Measurements from ENCODE around the gene SEMA4D.

Gene SEMA4D

DNA sequence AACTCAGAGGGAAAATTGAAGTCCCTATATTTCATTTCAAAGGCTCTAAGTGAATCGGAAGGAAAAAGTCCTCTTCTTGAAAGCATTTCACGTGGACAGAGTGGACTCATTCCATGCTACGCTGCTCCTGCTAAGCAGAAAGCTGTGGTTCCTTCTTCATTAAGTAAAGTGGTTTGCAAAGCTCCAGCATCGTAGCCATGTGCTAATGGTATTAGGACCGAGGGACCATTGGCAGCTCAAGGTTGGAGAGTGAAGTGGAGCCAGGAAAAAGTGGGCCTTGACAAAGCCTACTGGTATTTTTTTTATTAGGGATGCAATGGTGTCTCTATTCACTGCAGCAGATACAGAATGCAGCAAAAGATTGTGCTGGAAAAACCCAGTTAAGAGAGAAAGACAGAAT lies 16.4 kb upstream of the SEMA4D start:
- Histone ChIP-seq H3K27ac (ENCODE audit: low read depth, low read length) (no peak overlapping the region), H3K4me2 (ENCODE audit: low read length) (no peak overlapping the region), H3K23ac (ENCODE audit: low read length) (no peak overlapping the region), H4K5ac (ENCODE audit: low read length) (no peak overlapping the region), H3K56ac (ENCODE audit: low read length) (no peak overlapping the region), H3K79me1 (ENCODE audit: low read length) (no peaks in the 10 kb centered on the region), H3K27me3 (ENCODE audit: insufficient read depth, low read length, poor library complexity) (no peaks in the 10 kb centered on the region), H3K18ac (ENCODE audit: low read length) (no peak overlapping the region), H3K79me2 (ENCODE audit: control insufficient read depth, insufficient read depth, low read length) (no peaks in the 10 kb centered on the region), H3K9ac (ENCODE audit: low read length) (no peak overlapping the region), H3K36me3 (ENCODE audit: control insufficient read depth, insufficient read depth, low read length) (no peaks in the 10 kb centered on the region), H3K4me1 (ENCODE audit: control insufficient read depth, low read depth, low read length) (no peaks in the 10 kb centered on the region), H4K8ac (ENCODE audit: low read depth, low read length) (no peak overlapping the region), H3K4me3 (ENCODE audit: low read length) (no peak overlapping the region), H2BK120ac (ENCODE audit: low read depth, low read length) (no peak overlapping the region), H3K4ac (ENCODE audit: low read depth, low read length) (no peak overlapping the region), H2BK15ac (replicated peaks; ENCODE audit: low read depth) (no peak overlapping the region), H2BK5ac (ENCODE audit: low read length) (no peak overlapping the region), H2AK5ac (ENCODE audit: low read length) (no peak overlapping the region)
- no peak for DNase-seq
- WGBS (ENCODE audit: extremely low coverage, insufficient coverage, low lambda C conversion rate), result no CpG with 5 or more reads among the region's 5 CpGs

GRCh38 chr9:89513837-89514236 lies 15.9 kb upstream of the SEMA4D start:
- WGBS (ENCODE audit: extremely low coverage, insufficient coverage, low lambda C conversion rate), result no CpG with 5 or more reads among the region's 3 CpGs
- Histone ChIP-seq H3K9ac (ENCODE audit: low read length) (no peak overlapping the region), H4K5ac (ENCODE audit: low read length) (no peak overlapping the region), H3K23ac (ENCODE audit: low read length) (no peak overlapping the region), H3K4me1 (ENCODE audit: control insufficient read depth, low read depth, low read length) (no peaks in the 10 kb centered on the region), H2BK15ac (replicated peaks; ENCODE audit: low read depth) (no peak overlapping the region), H2BK5ac (ENCODE audit: low read length) (no peak overlapping the region), H3K27me3 (ENCODE audit: insufficient read depth, low read length, poor library complexity) (no peaks in the 10 kb centered on the region), H4K8ac (ENCODE audit: low read depth, low read length) (no peak overlapping the region), H3K27ac (ENCODE audit: low read depth, low read length) (no peak overlapping the region), H3K4ac (ENCODE audit: low read depth, low read length) (no peak overlapping the region), H3K18ac (ENCODE audit: low read length) (no peak overlapping the region), H3K79me2 (ENCODE audit: control insufficient read depth, insufficient read depth, low read length) (no peaks in the 10 kb centered on the region), H2BK120ac (ENCODE audit: low read depth, low read length) (no peak overlapping the region), H3K36me3 (ENCODE audit: control insufficient read depth, insufficient read depth, low read length) (no peaks in the 10 kb centered on the region), H3K79me1 (ENCODE audit: low read length) (no peaks in the 10 kb centered on the region), H3K4me2 (ENCODE audit: low read length) (no peak overlapping the region), H3K4me3 (ENCODE audit: low read length) (no peak overlapping the region), H3K56ac (ENCODE audit: low read length) (no peak overlapping the region), H2AK5ac (ENCODE audit: low read length) (no peak overlapping the region)
- no peak for DNase-seq

DNA sequence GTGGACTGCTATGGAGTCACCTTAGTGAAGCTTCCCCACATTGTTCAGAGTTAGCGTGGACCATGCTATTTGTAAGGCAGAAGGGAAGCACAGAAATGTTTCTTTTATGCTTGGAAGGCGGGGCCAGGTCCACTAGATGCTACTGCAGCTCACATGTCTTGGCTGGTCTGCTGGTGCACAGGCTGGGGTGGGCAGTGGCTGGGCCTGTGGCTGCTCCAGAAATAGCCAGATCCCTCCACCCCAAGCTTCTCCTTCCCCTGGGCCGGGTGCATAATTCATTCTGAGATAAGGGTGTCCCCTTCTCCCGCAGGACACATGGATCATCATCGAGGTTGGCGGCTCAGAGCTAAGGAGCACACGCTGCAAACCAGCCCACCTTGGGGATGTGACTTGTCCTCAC lies 14.5 kb upstream of the SEMA4D start:
- no peaks in the 10 kb centered on the region for H3K79me2 ChIP-seq (ENCODE audit: control insufficient read depth, insufficient read depth, low read length)
- no peak overlapping the region for H2BK5ac ChIP-seq (ENCODE audit: low read length)
- H3K27me3 ChIP-seq (ENCODE audit: insufficient read depth, low read length, poor library complexity), result no peaks in the 10 kb centered on the region
- no peak overlapping the region for H3K4me2 ChIP-seq (ENCODE audit: low read length)
- no peak overlapping the region for H4K8ac ChIP-seq (ENCODE audit: low read depth, low read length)
- no peaks in the 10 kb centered on the region for H3K4me1 ChIP-seq (ENCODE audit: control insufficient read depth, low read depth, low read length)
- H3K4me3 ChIP-seq (ENCODE audit: low read length), result no peak overlapping the region
- no peak overlapping the region for H3K27ac ChIP-seq (ENCODE audit: low read depth, low read length)
- no peak overlapping the region for H3K4ac ChIP-seq (ENCODE audit: low read depth, low read length)
- H3K79me1 ChIP-seq (ENCODE audit: low read length), result no peaks in the 10 kb centered on the region
- no peak overlapping the region for H4K5ac ChIP-seq (ENCODE audit: low read length)
- DNase-seq, result no peak
- H3K56ac ChIP-seq (ENCODE audit: low read length), result no peak overlapping the region
- no peak overlapping the region for H3K9ac ChIP-seq (ENCODE audit: low read length)
- WGBS (ENCODE audit: extremely low coverage, insufficient coverage, low lambda C conversion rate), result no CpG with 5 or more reads among the region's 7 CpGs
- H3K36me3 ChIP-seq (ENCODE audit: control insufficient read depth, insufficient read depth, low read length), result no peaks in the 10 kb centered on the region
- no peak overlapping the region for H2BK15ac ChIP-seq (replicated peaks; ENCODE audit: low read depth)
- H3K18ac ChIP-seq (ENCODE audit: low read length), result no peak overlapping the region
- H2AK5ac ChIP-seq (ENCODE audit: low read length), result no peak overlapping the region
- H2BK120ac ChIP-seq (ENCODE audit: low read depth, low read length), result no peak overlapping the region
- H3K23ac ChIP-seq (ENCODE audit: low read length), result no peak overlapping the region

- no peak overlapping the region for H3K56ac ChIP-seq (ENCODE audit: low read length)
- H3K79me2 ChIP-seq (ENCODE audit: control insufficient read depth, insufficient read depth, low read length), result no peaks in the 10 kb centered on the region
- H2BK120ac ChIP-seq (ENCODE audit: low read depth, low read length), result no peak overlapping the region
- no peaks in the 10 kb centered on the region for H3K27me3 ChIP-seq (ENCODE audit: insufficient read depth, low read length, poor library complexity)
- no peak overlapping the region for H4K8ac ChIP-seq (ENCODE audit: low read depth, low read length)
- H3K4ac ChIP-seq (ENCODE audit: low read depth, low read length), result no peak overlapping the region
- no peak overlapping the region for H2BK5ac ChIP-seq (ENCODE audit: low read length)
- H3K79me1 ChIP-seq (ENCODE audit: low read length), result no peaks in the 10 kb centered on the region
- no peak overlapping the region for H4K5ac ChIP-seq (ENCODE audit: low read length)
- H3K23ac ChIP-seq (ENCODE audit: low read length), result no peak overlapping the region
- H2AK5ac ChIP-seq (ENCODE audit: low read length), result no peak overlapping the region
- H2BK15ac ChIP-seq (replicated peaks; ENCODE audit: low read depth), result no peak overlapping the region
- H3K4me1 ChIP-seq (ENCODE audit: control insufficient read depth, low read depth, low read length), result no peaks in the 10 kb centered on the region
- DNase-seq, result no peak
- no peaks in the 10 kb centered on the region for H3K36me3 ChIP-seq (ENCODE audit: control insufficient read depth, insufficient read depth, low read length)
- no peak overlapping the region for H3K4me3 ChIP-seq (ENCODE audit: low read length)
- WGBS (ENCODE audit: extremely low coverage, insufficient coverage, low lambda C conversion rate), result no CpG with 5 or more reads among the region's 7 CpGs
- no peak overlapping the region for H3K4me2 ChIP-seq (ENCODE audit: low read length)
- no peak overlapping the region for H3K18ac ChIP-seq (ENCODE audit: low read length)
- no peak overlapping the region for H3K27ac ChIP-seq (ENCODE audit: low read depth, low read length)
- no peak overlapping the region for H3K9ac ChIP-seq (ENCODE audit: low read length)
Observed at GRCh38 chr9:89508951-89509615, 11.2 kb upstream of the SEMA4D start.

DNA sequence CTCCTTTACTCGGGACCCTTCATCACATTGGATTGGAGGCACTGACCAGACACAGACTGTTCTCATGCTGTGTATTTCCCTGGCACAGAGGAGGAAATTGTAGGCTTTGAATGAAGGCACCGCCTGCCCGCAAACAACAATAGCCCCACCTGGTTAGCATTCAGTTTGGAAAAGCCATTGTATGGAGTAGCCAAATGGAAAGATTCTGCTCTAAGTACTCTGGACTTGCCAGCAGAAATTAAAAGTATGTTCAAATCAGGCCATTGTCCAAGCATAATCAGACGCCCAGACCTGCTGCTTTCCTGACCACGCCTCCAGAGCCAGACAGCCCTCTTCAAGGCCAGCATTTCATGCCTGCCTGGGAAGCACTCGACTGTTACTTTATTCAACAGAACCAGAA lies 8.0 kb upstream of the SEMA4D start:
- Histone ChIP-seq H3K4ac (ENCODE audit: low read depth, low read length) (no peak overlapping the region), H3K27ac (ENCODE audit: low read depth, low read length) (no peak overlapping the region), H2BK5ac (ENCODE audit: low read length) (no peak overlapping the region)

DNA sequence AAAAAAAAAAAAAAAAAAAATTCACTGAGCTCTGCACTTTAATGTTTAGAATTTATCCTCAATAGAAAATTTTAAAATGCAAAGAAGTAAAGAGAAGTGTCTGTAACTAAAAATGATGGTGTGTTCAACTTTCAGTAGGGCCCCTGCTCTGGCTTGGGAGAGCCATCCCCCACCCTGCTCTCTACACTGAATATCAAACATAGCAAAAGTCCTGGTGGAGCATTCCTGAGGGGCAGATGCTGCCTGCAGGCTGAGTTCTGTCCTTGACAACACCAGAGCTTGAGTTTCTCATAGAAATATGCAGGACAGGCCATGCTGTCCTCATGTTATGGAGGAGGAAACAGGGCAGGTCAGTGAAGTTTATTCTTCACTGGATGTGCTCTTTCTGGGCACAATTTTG lies 7.1 kb upstream of the SEMA4D start:
- H2BK5ac ChIP-seq (ENCODE audit: low read length), result no peak overlapping the region
- H2AK5ac ChIP-seq (ENCODE audit: low read length), result no peak overlapping the region
- H3K9ac ChIP-seq (ENCODE audit: low read length), result no peak overlapping the region
- no peak overlapping the region for H4K5ac ChIP-seq (ENCODE audit: low read length)
- no peaks in the 10 kb centered on the region for H3K79me1 ChIP-seq (ENCODE audit: low read length)
- no peak overlapping the region for H3K4me2 ChIP-seq (ENCODE audit: low read length)
- no peaks in the 10 kb centered on the region for H3K79me2 ChIP-seq (ENCODE audit: control insufficient read depth, insufficient read depth, low read length)
- H3K18ac ChIP-seq (ENCODE audit: low read length), result no peak overlapping the region
- no peak overlapping the region for H2BK15ac ChIP-seq (replicated peaks; ENCODE audit: low read depth)
- no peak overlapping the region for H4K8ac ChIP-seq (ENCODE audit: low read depth, low read length)
- no peaks in the 10 kb centered on the region for H3K27me3 ChIP-seq (ENCODE audit: insufficient read depth, low read length, poor library complexity)
- H3K36me3 ChIP-seq (ENCODE audit: control insufficient read depth, insufficient read depth, low read length), result no peaks in the 10 kb centered on the region
- no peak overlapping the region for H3K23ac ChIP-seq (ENCODE audit: low read length)
- no peak overlapping the region for H3K27ac ChIP-seq (ENCODE audit: low read depth, low read length)
- no peak overlapping the region for H3K4ac ChIP-seq (ENCODE audit: low read depth, low read length)
- H3K4me1 ChIP-seq (ENCODE audit: control insufficient read depth, low read depth, low read length), result no peaks in the 10 kb centered on the region
- no peak overlapping the region for H2BK120ac ChIP-seq (ENCODE audit: low read depth, low read length)
- no peak overlapping the region for H3K4me3 ChIP-seq (ENCODE audit: low read length)
- H3K56ac ChIP-seq (ENCODE audit: low read length), result no peak overlapping the region
- DNase-seq, result no peak

More for the DNA sequence above, 8.0 kb upstream of the SEMA4D start:
- no peak overlapping the region for H3K56ac ChIP-seq (ENCODE audit: low read length)
- DNase-seq, result no peak
- no peak overlapping the region for H3K4me2 ChIP-seq (ENCODE audit: low read length)
- no peak overlapping the region for H3K4me3 ChIP-seq (ENCODE audit: low read length)
- H2AK5ac ChIP-seq (ENCODE audit: low read length), result no peak overlapping the region
- H3K9ac ChIP-seq (ENCODE audit: low read length), result no peak overlapping the region
- H3K23ac ChIP-seq (ENCODE audit: low read length), result no peak overlapping the region
- H2BK15ac ChIP-seq (replicated peaks; ENCODE audit: low read depth), result no peak overlapping the region
- no peaks in the 10 kb centered on the region for H3K79me1 ChIP-seq (ENCODE audit: low read length)
- no peaks in the 10 kb centered on the region for H3K27me3 ChIP-seq (ENCODE audit: insufficient read depth, low read length, poor library complexity)
- H3K36me3 ChIP-seq (ENCODE audit: control insufficient read depth, insufficient read depth, low read length), result no peaks in the 10 kb centered on the region
- H4K8ac ChIP-seq (ENCODE audit: low read depth, low read length), result no peak overlapping the region
- H4K5ac ChIP-seq (ENCODE audit: low read length), result no peak overlapping the region
- H2BK120ac ChIP-seq (ENCODE audit: low read depth, low read length), result no peak overlapping the region
- H3K79me2 ChIP-seq (ENCODE audit: control insufficient read depth, insufficient read depth, low read length), result no peaks in the 10 kb centered on the region
- WGBS (ENCODE audit: extremely low coverage, insufficient coverage, low lambda C conversion rate), result no CpG with 5 or more reads among the region's 6 CpGs
- no peaks in the 10 kb centered on the region for H3K4me1 ChIP-seq (ENCODE audit: control insufficient read depth, low read depth, low read length)
- no peak overlapping the region for H3K18ac ChIP-seq (ENCODE audit: low read length)

Measured in mesendoderm (in vitro differentiated cells).